GM18858 (cell line): ENCODE measurements around the gene MGMT.
"Not testable (repeated sequence)": the region's sequence is repeated elsewhere in the genome, so short reads cannot be mapped to it uniquely, and the experiment has no call there.

Source experiments
- ATAC-seq: cut with Tn5 transposase; IDR thresholded peaks from one replicate; pipeline ENCODE4 v1.9.1; 2021; ENCODE audit not compliant: unreplicated experiment

Gene MGMT

DNA sequence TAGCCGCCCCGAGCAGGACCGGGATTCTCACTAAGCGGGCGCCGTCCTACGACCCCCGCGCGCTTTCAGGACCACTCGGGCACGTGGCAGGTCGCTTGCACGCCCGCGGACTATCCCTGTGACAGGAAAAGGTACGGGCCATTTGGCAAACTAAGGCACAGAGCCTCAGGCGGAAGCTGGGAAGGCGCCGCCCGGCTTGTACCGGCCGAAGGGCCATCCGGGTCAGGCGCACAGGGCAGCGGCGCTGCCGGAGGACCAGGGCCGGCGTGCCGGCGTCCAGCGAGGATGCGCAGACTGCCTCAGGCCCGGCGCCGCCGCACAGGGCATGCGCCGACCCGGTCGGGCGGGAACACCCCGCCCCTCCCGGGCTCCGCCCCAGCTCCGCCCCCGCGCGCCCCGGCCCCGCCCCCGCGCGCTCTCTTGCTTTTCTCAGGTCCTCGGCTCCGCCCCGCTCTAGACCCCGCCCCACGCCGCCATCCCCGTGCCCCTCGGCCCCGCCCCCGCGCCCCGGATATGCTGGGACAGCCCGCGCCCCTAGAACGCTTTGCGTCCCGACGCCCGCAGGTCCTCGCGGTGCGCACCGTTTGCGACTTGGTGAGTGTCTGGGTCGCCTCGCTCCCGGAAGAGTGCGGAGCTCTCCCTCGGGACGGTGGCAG, at the start of gene MGMT:
MGMT (plus strand) TSS at position 539 of the 656 bp plus-strand sequence.
- ATAC-seq = peak; percentile 76

DNA sequence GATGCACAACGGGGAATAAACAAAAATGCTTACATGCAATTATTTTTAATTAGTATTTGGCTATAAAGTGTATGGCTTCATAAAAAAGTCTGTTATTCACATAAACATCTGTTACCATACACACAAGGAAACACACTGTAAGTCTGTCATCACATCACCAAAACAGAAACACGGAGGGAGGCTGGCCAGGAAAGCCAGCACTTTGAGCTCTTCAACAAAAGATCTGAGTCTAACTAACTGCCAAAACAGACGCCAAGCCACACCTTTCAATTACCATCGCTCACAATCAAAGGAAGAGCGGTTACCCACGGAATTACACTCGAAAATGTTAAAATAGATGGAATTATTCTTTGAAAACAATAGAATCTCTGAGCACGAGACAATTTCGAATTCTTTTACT, 49.2 kb upstream of the MGMT start:
- ATAC-seq = no peak

DNA sequence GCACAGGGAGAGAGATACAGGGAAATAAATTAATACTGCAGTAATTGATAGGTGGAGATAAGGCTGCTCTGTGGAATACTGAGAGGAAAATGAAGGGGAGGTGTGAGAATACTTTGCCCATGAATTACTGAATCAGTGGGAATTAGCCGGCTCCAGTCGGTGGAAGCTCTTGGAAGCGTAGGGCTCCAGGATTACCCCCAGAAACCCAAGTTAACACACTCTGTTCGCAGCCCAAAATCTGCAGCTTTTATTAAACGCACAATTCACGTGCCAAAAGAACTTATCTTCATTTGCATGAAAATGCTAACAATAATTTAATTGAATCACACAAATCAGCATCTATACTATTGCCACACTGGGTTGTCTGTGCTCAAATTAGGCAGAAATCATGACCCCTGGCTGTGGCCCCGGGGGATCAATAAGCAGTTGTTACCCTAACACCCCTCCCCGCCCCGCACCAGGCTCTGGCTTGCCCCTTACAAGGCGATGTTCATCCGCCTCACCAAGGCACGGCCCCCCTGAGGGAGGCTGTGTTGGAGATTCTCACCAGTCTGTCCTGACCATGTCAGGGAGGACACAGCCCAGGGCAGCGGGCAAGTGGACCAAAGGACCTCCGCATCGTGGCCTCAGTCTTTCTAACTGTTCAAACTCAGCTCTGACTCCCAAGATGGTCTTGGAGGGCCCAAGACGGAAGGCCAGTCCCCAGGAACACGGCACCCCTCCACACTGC, 48.4 kb upstream of the MGMT start:
- no peak for ATAC-seq

DNA sequence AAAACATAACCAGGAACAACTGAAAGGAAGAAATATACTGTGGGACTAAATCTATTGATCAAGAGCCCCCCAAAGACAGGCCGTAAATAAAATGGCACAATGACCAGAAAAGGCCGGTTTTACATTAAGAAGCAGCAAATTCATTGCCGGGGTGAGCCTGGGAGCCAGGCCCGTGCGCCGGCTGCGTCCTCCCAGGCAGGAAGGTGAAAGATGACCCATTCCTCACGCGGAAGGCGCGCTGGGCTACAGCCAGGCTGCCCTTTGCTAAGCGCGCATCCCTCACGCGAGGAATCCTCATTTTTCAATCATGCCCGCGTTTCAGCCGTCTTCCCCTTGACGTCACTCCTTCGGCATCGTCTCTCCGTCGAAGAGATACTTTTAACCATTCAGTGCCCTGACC, 47.6 kb upstream of the MGMT start:
- no peak for ATAC-seq

DNA sequence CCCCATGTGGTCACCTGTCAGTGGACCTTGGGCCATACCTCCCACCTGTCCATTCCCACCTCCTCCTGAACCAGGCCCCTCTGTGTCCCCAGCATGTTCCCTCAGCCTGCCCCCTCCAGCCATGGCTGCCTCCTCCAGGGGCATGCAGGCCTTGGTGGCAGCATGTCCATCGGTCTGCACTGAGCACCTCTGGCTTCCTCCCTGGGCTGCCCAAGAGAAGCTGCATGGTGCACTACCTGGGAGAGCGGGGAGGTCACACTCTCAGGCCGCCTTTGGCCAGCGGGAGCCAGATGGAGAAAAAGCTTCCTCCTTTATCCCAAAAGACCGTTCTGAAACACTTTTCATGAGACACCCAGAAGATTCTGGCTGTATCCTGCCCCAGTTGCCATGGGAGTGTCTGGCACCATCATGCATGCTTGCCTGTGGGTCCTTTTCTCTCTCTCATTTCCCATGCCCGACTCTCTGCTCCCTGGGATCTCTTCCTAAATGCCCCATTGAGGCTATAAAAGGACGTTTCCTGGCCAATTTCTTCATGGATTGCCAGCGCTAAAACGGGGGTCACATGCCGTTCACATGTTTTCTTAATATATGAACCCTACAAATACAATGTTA, 45.5 kb upstream of the MGMT start:
- no peak for ATAC-seq

DNA sequence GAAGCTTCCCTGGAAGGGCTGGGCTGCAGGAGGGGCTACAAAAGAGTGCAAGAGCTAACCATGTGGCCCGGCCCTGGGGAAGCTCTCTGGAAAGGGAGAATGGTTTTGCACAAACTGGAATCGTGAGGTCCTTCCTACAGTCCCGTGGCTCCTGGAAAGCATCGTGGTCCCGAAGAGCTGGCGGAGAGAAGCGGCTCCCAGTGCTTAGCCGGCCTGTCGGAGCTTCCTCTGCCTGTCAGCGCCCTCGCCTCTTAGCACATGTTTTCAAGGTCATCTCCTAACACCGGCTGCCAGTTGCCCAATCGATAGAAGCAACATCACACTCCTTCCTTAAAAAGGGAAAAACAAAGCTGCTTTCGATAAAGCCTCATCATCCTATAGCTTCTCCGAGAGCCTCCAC, 42.1 kb upstream of the MGMT start:
- no peak for ATAC-seq

DNA sequence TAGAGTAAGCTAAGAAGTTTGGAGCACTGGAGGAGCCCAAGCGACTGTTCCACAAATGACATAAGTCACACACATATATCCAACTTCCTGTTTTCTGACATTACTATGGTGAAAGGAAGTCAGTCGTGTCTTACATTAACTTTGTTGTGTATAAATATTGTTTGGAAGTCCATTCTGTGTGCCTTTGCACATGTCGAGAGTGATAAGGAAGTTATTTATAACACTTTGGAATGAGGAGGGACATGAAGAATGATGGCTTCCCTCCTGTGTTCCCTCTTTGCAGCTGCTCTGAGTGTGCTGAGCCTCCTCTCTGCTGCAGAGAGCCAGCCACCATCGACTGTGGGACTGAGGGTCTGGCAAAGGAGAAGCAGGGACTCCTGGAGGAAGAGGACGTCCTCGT, 40.4 kb upstream of the MGMT start:
- ATAC-seq = no peak

DNA sequence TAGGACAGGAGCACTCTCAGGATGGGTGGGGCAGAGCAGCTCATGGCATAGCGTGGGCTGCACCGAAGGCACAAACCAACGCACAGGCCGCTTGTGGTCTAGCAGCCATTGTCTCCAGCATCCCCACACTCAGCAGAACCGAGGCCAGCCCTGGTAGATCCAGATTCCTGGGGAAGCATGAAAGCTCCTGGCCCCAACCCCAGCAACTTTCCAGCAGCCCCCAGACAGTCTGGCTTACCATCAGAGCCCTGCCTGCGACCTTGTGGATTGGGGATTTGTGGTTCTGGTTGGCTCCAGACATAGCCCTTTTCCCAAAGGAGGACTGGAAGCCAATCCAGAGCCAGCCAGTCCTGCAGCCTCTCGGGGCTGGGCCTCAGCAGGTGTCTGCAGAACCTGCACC, 33.8 kb upstream of the MGMT start:
- no peak for ATAC-seq

DNA sequence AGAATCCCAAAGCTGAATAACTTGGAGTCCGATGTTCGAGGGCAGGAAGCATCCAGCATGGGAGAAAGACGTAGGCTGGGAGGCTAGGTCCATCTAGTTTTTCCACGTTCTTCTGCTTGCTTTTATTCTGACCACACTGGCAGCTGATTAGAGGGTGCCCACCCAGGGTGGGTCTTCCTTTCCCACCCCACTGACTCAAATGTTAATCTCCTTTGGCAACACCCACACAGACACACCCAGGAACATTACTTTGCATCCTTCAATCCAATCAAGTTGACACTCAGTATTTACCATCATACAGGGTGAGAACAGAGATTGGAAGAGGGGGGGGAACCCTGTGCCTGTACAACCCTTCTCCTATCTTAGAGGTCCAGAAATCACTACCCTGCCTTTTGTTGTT, 31.3 kb upstream of the MGMT start:
- ATAC-seq = not testable (repeated sequence)

DNA sequence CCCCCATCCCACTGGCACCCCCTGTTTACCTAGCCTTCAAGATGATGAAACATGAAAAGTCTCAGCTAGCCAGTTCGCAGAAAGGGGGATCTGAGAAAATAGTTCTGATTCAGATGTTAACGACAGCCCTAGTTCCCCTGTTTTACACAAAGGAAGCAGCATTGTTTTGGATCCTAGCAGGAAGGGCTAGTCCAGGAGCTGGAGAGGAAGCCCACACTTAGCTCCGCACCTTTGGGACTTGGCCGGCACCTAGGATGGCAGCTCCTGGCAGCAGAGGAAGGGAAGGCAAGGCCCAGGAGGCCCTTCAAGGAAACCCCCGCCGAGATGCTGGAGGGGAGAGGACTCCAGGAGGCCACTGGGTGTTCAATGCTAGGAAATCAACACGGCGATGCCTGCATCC, 29.0 kb upstream of the MGMT start:
- ATAC-seq = no peak

DNA sequence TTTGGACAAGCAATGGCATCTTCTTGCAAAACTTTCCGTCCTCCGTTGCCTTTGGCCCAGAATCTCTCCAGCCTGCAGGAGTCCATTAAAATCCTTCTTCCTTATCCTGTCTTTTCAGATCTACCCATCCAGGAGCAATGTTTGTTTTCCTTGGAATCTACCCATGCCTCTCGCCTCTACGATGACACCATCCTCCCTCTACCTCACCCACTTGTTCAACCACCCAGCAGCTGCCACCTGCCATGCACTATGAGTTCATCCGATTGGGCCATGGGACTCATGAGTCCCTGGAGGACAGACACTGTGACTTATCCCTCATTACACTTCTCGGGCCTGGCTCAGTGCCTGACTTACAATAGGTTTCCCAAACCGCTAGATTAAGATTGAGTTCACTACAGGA, 26.8 kb upstream of the MGMT start:
- ATAC-seq = no peak

DNA sequence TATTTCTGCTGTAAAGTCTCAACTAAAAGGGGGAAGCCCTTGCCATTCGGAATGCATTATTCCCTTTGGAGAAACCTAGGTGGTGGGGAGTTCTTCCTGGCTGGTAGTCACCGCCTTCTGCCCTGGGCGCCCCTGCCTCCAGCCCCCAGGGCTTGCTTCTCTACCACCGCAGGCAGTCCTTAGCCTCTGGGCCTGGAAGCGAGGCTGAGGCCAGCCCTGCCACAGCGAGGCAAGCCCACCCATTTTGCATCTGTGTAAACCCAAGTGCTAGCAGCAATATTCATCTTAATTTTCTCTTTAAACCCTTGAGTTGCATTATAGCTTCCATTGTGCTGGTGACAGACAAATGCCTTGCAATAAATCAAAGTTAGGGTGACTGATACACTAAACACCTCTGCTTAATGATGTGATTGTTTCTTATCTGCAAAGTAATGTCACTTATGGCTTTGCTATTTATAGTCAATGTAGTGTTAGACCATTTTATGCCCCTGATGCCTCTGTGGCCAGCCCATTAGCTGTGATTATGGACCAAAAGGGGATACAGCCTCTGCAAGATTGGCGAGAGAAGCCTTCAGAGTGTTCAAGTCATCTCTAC, 26.2 kb upstream of the MGMT start:
- no peak for ATAC-seq

DNA sequence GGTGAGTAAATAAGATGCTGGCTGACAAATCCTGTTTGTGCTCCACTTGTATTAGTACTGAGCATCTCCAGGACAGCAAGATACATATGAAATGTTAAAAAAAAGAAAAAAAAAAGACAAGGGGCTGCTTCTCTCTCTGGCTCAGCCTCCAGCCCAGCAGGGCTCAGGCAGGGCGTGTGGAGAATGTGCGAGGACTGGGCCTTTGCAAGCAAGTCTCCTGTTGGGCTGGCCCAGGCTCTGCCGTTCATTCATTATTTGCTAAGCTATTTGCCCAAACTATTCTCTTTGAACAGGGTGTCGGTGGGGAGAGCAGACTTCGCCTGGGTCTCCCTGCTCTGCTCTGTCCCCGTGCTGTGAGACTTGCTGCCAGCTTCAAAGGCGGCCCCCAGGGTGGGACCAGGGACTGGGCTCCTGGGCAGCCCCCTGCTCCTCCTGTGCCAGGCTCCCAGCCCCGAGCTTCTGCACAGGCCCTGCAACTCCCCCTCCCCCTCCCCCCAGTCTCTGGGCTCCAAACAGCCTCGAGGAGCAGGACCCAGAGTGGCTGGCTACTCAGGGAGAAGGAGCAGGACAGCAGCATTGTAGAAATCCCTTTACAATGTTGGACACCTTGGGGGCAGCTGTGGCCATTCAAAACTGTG, 25.6 kb upstream of the MGMT start:
- ATAC-seq = no peak

DNA sequence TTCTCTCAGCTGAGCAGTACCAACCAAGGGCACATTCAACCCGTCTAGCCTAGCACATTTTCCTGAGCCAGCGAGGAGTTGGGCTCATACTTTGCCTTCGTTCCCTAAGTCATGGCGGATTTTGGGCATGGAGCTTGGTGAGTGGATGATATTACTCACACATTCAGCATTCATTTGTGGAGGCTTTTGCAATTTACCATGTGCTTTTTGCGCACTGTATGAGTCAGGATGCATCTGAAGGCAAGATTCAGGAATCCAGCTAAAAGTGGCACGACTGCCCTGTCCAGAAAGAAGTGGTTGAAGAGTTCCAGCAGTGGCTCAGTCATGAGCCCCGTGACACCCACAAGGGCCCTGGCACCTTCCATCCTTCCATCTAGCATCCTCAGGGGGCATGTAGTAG, 24.2 kb upstream of the MGMT start:
- ATAC-seq = no peak

DNA sequence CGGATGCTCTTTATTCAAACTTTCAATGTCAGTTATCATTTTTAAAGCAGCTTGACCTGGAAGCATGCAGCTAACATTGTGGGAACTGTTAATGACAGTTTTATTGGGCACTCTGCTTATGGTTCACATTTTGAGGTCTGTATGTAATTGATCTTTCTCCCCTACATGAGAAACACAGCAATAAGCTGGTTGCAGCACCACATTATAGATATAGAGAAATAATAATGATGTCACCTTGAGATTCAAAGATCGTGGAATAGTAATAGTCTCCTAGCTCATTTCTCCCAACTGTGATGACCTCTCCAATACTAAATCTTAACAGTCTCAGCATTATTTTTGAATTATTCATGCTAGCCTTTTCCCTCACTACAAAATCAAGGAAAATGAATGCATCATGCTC, 22.7 kb upstream of the MGMT start:
- ATAC-seq = no peak

DNA sequence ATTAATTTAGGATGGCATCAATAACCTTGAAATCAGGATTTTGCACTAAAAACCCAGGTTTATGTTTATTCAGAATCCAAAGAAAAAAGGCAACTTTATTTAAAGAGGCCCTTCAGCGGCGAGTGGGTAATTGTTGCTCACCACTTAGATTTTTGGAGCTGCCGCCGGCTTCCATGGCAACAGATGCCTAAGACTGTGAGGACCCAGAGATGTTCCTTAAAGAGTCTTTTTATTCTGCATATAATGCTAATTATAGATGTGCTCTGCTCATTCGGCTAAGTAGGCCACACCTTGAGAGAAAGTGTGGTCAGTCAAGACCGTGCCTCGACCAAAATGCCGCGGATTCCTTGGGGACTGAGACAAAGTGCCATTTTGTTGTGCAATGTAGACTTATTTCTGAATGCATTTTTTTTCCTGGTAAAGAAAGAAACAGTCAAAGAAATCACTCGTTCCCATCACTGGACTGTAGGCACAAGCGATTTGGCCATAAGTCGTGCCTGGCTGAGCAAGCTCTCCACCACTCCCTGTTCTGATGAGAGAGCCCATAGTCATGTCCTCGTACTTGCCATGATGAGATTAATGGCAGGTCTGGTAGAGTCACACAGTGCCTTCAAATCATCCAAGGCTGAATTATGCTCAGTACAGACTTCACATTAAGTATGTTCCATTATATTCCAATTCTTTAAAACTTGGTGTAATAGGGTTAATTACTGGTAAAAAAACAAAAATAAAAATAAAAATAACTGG, 21.4 kb upstream of the MGMT start:
- ATAC-seq = no peak

DNA sequence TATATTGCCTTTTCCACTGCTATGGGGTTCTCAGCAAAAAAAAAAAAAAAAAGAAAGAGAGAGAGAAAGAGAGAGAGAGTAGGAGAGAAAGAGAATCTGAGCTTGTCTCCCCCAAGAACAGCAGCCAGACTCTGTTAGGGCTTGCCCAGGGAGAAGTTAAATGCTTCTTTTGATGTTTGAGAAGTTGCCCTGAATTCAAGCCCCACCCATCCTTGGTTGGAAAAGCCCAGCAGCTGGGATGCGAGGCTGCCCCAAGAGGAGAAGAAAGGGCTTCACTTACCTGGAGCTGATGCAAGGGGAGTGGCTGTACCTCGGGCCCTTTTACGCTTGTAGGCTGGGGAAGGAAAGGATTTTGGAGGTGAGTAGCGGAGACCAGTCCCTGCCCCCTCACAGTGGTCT, 20.9 kb upstream of the MGMT start:
- ATAC-seq = no peak

DNA sequence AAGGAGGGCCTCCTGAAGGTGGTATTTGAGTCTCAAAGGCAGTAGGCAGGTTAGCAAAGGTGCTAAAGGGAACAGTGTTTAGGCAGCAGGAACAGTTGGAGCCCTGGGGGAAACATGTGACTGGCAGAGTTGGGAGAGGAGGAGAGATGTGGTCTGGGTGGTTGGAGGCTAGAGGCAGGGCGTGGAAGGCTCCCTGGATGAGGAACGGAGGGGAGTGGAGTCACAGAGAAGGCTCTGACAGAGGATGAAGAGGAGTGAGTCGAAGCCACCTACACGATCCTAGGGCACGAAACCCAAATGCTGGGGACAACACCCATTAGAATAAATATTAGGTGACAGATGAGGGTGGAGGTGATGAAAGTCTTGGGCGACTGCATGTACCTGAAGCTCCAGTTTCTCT, 19.6 kb upstream of the MGMT start:
- no peak for ATAC-seq

DNA sequence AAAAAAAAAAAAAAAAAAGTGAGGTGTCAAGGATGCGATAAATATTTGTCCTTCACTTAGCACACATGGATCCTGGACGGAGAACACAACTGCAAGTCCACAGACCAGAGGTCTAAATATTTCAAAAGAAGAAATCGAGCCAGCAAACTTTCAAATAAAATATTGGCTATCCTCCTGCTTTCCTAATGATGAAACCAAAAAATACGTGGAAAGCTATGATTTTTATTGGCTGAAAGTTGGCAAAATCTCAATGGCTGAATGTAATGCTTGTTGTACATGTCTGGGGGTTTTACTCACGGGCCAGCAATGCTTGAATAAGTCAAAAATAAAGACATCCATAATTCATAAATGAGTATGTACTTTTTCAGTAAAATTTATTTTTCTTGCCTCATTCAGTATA, 19.0 kb upstream of the MGMT start:
- ATAC-seq = no peak

DNA sequence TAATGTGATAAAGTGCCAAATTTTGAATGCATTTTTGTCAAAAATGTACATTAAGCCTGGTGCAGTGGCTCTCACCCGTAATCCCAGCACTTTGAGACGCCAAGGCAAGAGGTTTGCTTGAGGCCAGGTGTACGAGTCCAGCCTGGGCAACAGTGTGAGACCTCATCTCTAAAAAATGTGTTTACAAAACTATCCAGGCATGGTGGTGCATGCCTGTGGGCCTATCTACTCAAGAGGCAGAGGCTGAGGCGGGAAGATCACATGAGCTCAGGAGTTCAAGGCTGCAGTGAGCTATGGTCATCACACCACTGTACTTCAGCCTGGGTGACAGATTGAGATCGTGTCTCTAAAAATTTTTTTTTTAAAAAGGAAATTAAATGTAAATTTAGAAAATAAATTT, 18.5 kb upstream of the MGMT start:
- no peak for ATAC-seq

DNA sequence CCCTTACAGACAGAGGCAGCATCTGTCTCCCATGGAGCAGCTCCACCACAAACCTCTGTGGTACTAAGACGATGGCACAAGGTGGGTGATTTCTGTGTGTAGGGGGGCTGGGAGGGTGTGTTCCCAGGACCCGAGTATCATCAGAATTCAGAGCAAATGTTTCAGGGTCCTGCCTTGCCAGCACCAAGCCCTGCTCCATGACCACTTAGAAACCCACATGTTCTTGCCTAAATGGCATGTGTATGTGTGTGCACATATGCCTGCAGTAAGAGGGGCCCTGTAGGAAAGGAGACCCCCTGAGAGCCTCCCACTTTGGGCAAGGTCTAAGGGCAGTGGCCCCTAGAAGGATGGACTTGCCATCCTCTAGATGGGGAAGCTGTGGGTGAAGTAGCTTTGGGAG, 17.1 kb upstream of the MGMT start:
- ATAC-seq = no peak
